ENCODE data around the gene MEAF6.
"Not testable (repeated sequence)": the region's sequence is repeated elsewhere in the genome, so short reads cannot be mapped to it uniquely, and the experiment has no call there.

Gene MEAF6

DNA sequence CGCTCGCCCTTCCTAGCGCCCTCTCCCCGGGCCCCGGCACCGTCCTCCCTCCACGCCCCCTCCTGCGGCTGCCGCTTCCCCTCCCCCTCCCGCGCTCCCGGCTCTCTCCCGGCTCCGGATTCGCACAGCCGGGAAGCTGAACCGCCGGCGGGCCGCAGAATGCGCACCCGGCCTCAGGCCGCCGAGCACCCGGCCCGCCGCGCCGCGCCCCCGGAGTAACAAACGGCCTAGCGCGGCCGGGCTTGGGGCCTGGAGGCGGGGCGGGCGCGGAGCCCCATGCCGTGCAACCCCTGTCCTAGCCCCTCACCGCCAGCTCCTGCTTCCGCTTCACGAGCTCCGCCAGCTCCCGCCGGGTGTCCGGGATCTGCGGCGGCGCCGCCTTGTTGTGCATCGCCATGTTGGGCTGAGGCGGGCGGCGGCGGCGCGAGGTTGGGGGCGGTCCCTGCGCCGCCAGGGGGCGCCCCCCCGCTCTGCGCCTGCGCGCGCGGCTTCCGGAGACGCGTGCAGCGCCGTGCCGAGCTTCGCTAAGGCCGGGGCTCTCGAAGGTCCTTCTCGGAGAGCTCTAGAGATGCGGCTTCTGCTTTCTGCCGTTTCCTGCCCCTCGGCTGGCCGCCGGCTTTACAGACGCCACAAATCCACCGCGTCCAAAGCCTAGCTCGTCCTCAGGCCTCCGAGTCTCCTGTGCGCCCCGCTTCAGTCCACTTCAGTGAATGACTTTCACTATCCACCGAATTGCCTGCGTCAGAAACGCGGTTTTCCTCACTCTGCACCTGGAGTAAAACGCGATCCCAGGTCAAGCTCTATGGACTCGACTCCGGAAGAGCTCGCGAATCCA, at the start of gene MEAF6:
MEAF6 (minus strand) TSS at position 417 of the 835 bp plus-strand sequence; CDS start at position 397, 20 bp downstream.
- peak; percentile 76 for DNase-seq (ENCODE audit: low read depth)

DNA sequence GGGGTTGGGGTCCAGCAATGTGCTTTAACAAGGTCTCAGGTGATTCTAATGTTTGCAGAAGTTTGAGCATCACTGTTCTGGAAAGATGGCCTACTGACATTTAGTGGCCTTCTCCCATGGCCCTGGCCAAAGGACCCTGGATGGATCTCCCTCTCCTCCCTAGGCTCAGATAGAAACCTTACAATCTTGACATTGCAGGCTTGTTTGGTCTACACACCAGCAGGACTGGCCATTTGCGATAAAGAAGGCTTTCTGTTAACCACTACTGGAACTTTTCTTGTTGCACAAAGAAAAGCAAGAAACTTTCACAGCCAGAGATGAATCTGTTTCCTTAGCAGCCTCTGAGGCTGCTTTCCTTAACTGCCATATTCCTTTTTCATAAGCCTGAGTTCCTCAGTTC, 48.4 kb upstream of the MEAF6 start:
- no peak for DNase-seq (ENCODE audit: low read depth)

DNA sequence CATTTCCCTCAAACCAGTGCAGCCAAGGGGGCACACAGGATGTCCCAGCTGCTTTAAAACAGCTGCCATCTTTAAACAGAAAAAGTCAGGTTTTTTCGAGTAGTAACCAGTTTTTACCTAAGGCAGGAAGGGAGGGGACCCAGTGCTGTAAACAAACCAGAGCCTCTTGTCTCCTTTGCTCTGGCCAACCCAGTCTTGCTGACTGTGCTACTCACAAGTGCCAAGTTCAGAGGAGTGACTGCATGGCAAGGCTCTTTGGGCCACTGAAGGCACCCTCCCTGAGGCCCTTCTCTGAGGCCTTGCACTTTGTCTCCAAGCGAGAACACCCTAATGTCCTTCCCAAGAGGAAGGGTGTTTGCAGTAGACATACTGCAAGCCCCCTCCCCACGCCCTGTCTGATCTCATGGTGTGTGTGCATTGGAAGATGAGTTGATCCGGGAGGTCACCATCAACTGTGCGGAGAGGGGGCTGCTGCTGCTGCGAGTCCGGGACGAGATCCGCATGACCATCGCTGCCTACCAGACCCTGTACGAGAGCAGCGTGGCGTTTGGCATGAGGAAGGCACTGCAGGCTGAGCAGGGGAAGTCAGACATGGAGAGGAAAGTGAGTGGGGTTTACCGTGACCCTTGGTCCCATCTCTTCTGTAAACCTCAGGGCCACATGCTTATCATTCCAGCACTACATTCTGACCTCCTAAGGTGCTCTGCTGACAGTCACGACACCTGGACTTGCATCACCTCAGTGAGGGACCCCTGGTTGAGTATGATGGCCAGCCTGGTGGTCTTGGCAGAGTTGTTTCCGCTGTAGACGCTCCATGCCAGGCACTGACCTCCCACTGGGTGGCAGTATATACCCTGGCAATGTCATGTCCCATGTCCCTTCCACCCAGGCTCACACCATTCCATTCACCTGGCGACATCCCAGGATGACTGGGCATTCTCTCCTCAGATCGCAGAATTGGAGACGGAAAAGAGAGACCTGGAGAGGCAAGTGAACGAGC, 46.9 kb upstream of the MEAF6 start:
- DNase-seq (ENCODE audit: low read depth): no peak

DNA sequence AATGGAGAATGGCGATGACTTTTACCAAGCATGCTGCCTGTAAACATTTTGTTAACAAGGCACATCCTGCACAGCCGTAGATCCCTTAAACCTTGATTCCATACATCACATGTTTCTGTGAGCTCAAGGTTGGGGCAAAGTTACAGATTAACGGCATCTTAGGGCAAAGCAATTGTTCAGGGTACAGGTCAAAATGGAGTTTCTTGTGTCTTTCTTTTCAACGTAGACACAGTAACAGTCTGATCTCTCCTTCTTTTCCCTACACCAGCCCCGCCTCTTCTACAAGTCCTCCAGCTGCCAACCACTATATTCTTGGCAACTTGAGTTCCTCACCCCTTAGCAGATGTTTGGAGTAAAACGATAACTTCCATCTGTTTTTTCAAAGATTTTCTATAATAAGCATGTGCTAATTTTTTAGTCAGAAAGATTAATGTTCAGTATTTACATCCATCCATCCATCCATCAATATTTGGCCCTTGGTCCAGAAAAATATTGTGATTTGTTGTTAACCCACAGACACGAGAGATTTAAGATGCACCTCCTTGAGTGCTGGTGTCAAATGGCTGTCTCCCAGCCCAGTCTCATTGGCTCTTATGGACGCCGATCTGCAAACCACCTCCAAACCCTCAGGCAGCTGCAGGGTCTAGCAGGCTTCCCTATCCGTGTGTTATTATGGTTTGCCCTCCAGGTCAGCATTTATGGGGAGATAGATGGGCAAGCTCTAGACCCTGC, 46.0 kb upstream of the MEAF6 start:
- no peak for DNase-seq (ENCODE audit: low read depth)

DNA sequence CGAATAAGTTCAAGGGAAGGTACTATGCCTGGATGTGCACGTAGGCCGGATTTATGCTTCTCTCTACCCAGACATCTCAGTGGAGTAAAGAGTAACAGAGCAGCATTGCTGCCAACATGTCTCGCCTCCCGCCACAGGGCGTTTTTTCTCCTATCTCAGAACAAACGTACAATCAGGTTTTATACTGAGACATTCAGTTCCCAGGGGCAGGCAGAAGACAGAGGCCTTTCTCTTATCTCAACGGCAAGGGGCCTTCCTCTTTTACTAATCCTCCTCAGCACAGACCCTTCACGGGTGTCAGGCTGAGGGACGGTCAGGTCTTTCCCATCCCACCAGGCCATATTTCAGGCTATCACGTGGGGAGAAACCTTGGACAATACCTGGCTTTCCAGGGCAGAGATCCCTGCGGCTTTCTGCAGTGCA, 45.4 kb upstream of the MEAF6 start:
- not testable (repeated sequence) for DNase-seq (ENCODE audit: low read depth)

DNA sequence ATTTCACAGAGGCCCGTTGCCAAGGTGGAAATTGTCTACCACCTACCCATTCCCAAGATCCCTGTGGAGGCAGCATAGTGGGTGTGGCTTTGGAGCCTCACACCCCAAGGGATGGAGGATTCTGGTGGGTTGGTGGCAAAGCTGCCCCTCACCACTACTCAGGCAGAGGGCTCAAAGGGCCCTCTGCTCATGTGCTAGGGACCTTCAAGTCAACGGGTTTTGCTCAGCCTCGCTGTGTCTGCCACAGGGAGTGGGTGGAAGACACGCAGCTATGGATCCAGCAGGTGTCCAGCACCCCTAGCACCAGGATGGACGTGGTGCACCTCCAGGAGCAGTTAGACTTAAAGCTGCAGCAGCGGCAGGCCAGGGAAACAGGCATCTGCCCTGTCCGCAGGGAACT, 44.5 kb upstream of the MEAF6 start:
- DNase-seq (ENCODE audit: low read depth): no peak

DNA sequence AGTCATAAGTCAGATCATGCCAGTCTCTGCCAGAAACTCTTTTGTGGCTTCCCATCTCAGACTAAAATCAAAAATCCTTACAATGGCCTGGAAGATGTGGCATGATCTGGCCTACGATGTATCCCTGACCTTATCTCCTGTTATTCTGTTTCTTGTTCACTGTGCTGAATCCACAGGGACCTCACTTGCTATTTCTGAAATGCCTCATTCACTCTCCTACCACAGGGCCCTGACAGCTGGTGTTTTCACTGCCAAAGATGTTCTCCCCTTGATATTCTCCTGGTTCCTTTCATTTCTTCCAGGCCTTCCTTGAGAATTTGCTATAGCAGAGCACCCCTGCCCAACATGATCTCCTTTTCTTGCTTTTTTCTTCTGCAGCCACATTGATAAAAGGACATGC, 43.8 kb upstream of the MEAF6 start:
- DNase-seq (ENCODE audit: low read depth): no peak

DNA sequence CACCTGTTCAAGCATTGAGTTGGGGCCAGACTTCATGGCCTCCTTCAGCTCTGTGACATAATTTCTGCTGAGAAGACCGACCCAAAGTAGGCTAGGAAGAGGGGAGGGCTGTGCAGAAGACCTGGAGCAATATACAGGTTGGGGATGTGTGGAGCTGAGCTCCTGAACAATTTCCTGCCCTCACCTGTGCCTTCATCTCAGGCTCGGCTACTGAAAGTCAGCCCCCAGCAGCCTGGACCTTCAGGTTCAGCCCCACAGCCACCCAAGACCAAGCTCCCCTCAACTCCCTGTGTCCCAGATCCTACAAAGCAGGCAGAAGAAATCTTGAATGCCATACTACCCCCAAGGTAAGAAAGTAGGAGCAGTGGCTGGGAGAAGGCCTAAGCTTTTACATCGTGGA, 42.8 kb upstream of the MEAF6 start:
- DNase-seq (ENCODE audit: low read depth): no peak

DNA sequence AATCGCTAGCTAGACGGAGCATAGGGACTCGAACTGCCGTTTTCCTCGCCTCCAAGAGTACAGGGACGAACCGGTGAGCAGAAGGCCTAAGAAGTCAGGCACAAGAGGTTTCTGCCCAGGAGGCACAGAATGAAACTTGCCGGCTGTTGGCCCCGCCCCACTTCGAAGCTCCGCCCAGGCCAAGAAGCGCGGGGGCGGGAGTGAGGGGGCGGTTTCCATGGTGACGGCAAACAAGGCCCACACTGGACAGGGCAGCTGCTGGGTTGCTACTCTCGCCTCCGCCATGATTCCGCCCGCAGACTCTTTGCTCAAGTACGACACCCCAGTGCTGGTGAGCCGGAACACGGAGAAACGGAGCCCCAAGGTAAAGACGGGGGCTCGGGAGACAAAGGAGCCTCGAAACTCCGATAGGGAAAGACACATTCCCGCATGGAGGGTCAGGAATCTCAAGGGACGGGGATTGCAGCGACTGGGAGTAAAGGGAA, 42.2 kb upstream of the MEAF6 start, which contains the start of gene DNALI1:
DNALI1 (plus strand) TSS at position 229 of the 485 bp plus-strand sequence; CDS start at position 284, 55 bp downstream.
- no peak for DNase-seq (ENCODE audit: low read depth)

DNA sequence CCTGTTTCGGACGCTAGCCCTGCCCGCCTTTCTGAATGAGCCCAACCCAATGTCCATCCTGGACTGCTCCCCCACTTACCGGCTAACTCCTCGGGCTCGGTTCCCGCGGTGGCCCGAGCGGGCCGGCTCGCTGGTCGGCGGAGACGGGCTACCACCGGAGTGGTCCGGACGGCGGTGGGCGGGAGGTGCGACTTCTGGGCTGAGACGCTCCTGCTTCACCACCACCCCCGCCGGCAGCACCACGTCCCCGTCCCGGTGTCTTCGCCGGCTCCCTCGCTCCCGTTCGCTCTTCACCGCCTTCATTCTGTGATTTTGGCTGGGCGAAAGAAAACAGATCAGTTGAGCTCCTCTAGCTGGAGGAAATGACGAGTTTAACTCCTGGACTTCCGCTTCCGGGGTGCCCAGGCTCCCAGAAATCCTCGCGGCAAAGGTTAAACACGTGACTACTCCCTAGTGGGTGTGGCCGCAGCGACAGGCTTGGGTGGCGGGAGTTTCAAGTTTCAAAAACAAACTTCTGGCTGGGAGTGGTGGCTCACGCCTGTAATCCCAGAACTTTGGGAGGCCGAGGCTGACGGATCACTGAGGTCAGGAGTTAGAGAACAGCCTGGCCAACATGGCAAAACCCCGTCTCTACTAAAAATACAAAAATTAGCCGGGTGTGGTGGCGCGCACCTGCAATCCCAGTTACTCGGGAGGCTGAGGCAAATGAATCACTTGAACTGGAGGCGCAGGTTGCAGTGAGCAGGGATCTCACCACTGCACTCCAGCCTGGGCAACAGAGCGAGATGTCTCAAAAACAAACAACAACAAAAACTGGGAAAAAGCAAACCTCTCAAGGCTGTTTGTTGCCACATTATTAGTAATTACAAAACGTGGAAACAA, 39.6 kb upstream of the MEAF6 start, which contains the start of gene SNIP1:
SNIP1 (minus strand) TSS at position 367 of the 882 bp plus-strand sequence; CDS start at position 303, 64 bp downstream.
- peak; percentile 86 for DNase-seq (ENCODE audit: low read depth)

DNA sequence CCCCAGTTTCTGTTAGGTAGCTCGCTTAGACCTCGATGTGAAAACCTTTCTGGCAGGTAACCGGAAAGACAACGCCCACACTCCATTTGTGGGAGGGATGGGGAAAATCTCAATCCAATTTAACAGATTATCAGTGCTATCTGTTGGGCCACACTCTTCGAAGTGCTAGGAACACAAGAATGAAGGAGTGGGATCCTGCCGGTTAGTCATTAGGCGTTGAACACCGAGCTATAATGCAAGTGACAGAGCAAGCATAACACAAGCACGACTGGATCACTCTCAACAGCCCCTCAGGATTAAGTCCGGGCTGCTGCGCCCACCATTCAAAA, 39.0 kb upstream of the MEAF6 start:
- DNase-seq (ENCODE audit: low read depth): no peak

DNA sequence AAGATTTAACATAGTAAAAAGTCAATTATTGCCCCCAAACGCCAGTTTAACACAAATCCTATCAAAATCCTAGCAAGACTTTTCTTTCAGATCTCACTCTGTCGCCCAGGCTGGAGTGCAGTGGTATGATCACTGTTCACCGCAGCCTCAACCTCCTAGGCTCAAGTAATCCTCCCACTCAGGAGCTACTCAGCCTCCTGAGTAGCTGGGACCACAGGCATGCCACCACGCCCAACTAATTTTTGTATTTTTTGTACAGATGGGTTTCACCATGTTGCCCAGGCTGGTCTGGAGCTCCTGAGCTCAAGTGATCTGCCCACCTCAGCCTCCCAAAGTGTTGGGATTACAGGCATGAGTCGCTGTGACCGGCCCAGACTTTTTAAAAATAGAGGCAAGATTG, 34.8 kb upstream of the MEAF6 start:
- DNase-seq (ENCODE audit: low read depth): no peak

DNA sequence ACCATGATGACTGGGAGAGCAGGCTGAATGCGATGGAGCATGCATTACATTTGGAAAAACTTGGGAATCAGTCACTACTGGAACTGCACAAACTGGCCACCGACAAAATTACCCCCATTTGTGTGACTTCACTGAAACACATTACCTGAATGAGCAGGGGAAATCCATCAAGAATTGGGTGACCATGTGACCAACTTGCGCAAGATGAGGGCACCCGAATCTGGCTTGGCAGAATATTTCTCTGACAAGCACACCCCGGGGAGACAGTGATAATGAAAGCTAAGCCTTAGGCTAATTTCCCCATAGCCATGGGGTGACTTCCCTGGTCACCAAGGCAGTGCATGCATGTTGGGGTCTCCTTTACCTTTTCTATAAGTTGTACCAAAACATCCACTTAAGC, 30.5 kb upstream of the MEAF6 start:
- no peak for DNase-seq (ENCODE audit: low read depth)

DNA sequence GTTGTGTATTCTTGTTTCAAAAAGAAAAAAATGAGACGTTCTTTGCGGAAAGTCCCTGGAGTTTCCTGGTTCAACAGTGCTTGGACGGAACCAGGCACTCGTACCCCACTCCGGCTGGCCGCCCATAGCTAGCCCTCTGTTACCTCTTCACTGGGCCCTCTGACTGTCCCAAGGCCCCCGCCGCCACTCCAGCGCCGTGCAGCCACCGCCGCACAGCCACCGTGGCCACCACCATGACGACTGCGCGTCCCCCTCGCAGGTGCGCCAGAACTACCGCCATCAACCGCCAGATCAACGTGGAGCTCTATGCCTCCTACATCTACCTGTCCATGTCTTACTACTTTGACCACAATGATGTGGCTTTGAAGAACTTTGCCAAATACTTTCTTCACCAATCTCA, 30.0 kb upstream of the MEAF6 start:
- no peak for DNase-seq (ENCODE audit: low read depth)

DNA sequence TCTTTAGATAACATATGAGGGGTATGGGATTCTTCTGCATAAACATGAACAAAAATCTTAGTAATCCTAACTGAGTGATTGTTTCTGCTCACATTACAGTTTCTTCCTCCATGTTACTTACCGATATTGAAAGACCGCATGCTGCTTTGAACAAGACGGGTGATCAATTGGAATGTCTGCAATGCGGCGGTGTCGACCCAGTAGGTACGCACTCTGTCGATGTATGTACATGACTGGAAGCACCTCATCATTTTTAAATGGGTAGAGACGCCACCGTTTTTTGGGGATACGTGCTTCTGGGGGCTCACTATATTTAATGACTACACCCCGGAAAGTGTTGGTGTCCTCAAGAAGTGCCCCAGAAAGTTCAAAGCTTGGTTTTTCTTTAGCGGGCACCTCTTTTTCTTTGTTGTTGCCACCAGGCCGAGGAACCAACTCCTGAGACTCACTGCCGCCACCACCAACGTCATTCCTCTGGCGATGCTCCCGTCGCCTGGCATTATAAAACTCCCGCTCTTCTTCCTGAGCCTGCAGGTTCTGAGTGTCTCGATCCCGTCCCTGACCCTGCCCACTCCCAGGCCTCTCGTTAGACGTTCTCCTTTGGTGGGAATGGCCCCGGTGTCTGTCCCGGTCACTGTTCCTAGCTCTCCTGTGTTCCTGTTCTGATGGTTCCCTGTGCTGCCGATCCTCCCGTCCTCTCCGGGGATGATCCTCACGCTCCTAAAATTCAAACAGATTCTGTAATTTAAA, 25.6 kb upstream of the MEAF6 start:
- DNase-seq (ENCODE audit: low read depth): no peak

DNA sequence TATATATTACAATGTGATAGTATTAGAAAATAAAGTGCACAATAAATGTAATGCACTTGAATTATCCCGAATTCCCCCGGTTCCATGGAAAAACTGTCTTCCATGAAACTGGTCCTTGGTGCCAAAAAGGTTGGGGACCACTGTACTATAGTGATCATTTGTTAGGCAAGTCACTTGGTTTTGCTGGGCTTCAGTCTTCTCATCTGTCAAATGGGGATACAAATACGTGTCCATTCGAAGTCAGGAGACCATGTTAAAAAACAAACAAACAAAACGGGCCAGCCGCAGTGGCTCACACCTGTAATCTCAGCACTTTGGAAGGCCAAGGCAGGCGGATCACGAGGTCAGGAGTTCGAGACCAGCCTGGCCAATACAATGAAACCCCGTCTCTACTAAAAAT, 24.6 kb upstream of the MEAF6 start:
- not testable (repeated sequence) for DNase-seq (ENCODE audit: low read depth)

DNA sequence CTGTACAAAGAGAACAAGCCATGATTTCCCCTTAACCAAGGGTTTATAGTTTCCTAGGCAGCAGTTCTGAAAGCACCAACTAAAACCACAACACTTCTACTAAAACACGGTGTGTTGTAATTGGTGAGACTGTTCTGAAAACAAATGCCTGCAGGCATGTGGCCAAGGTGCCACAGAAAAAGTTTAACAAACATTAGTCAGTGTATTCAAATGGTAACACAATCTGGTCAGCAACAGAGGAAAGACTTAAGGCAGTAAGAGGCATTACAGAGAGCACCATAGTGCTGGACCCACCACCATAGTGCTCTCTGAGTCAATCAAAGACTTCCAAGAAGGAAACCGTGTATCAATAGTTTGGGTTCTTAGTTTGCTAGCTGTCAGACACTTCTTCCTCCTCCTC, 22.8 kb upstream of the MEAF6 start:
- DNase-seq (ENCODE audit: low read depth): no peak

DNA sequence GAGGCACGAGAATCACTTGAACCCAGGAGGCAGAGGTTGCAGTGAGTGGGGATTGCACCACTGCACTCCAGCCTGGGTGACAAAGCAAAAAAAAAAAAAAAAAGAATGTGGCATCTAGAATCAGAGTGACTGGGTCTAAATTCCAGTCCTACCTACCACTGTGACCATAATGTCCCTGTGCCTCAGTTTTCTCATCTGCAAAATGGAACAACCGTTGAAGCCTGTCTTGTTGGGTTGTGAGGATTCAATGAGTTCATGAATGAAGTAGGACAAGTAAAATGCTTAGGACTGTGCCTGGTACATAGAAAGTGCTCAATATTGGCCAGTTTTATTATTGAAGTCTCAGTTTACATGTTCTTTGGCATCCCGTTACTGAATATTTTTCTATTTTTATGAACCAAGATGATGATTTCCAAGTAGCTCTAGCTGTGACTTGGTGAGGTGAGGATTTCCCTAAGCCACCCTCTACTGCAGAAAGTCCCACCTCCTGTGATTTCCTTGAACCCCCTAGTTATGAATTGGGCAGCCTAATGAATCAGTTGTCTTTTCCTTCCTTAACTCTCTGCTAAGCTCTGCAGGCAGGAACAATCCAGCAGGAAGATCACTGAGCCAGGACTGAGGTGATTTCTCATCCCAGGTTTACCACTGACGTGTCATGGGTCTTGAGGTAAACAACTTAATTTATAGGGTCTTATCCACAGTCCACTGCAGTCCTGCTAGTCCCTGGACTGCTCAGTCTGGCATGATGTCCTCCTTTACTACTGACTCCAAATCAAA, 18.9 kb upstream of the MEAF6 start:
- DNase-seq (ENCODE audit: low read depth): no peak

All from activated gamma-delta T cell treated with anti-CD3 and anti-CD28 coated beads, Interleukin-2, amount 50 U/mL, for 16 hours (primary cell).